Measurements from ENCODE around the gene RAB30. TPM values are rescaled to one million over a fixed set of nuclear protein-coding genes. Genes with fewer than 3 reads are reported as not detected.

RAB30 gene
- total RNA-seq, 4 donors from 2014 or later: 29.8 to 57.1 (median 33.9) TPM

GRCh38 chr11:82937554-82937953, 134.1 kb downstream of the RAB30 start:
- in situ Hi-C loops (cut with MboI; ENCODE audit: low sequenced_read_pairs in 4 of 4): no loop called here
- TF ChIP-seq CTCF (IDR thresholded peaks at IDR 0.05 in 4 of 5, conservative IDR thresholded peaks at IDR 0.05 in 1 of 5) (no peak), POLR2A (IDR thresholded peaks at IDR 0.05) (no peak)
- ATAC-seq: no peak

DNA sequence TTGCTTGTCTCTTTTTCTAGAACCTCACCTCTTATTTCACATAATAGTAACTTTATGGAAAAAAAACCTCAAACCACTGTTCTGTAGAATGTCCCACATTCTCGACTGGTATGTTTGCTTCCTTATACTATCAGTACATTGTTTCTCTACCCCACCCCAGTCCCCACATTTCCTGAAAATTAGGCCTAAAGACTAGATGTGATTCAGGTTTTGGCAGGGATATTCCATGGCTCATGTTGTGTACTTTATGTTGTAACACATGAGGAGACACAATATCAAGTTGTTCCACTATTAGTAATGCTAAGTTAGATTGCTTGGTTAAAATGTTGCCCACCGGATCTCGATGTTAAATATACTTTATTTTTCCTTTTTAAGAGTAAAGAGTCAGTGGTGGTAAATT, 135.4 kb downstream of the RAB30 start:
- Histone ChIP-seq H3K36me3 (no peaks in the 10 kb centered on the region), H3K27ac (no peak overlapping the region), H3K27me3 (no peaks in the 10 kb centered on the region), H3K9me3 (no peaks in the 10 kb centered on the region), H3K4me1 (no peaks in the 10 kb centered on the region), H3K4me3 (no peak overlapping the region)
- in situ Hi-C loops (cut with MboI; ENCODE audit: low sequenced_read_pairs in 4 of 4) (no loop called here), intact Hi-C loops (cut with DNase I; ENCODE audit: low total_unique reads) (no loop called here)
- ATAC-seq (no peak), DNase-seq (no peak)
- TF ChIP-seq CTCF (IDR thresholded peaks at IDR 0.05 in 4 of 5, conservative IDR thresholded peaks at IDR 0.05 in 1 of 5) (no peak), POLR2A (IDR thresholded peaks at IDR 0.05) (no peak)

More at GRCh38 chr11:82937554-82937953, 134.1 kb downstream of the RAB30 start:
- no peak overlapping the region for H3K27ac ChIP-seq
- H3K27me3 ChIP-seq: no peaks in the 10 kb centered on the region
- DNase-seq: no peak
- no peaks in the 10 kb centered on the region for H3K4me1 ChIP-seq
- H3K36me3 ChIP-seq: no peaks in the 10 kb centered on the region
- intact Hi-C loops (cut with DNase I; ENCODE audit: low total_unique reads): no loop called here
- no peak overlapping the region for H3K4me3 ChIP-seq
- no peaks in the 10 kb centered on the region for H3K9me3 ChIP-seq

DNA sequence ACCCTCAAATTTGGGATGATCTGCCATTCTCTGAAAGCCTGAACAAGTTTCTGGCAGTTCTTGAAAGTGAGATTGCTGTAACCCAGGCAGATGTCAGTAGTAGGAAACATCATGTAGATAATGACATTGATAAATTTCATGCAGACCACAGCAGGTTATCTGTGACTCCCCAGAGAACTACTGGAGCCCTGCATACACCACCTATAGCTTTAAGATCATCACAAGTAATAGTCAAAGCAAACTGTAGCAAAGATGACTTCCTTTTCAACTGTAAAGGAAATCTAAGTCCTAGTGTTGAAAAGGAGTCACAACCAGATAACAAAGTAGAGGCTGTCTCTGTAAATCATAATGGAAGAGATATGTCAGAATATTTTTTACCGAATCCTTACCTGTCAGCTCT, 139.1 kb downstream of the RAB30 start:
- in situ Hi-C loops (cut with MboI; ENCODE audit: low sequenced_read_pairs in 4 of 4): no loop called here
- no peaks in the 10 kb centered on the region for H3K9me3 ChIP-seq
- intact Hi-C loops (cut with DNase I; ENCODE audit: low total_unique reads): loop anchor here (5.0 kb wide), 1 partner anchor 140 kb away; the partner anchor contains the start of gene RAB30
- no peaks in the 10 kb centered on the region for H3K4me1 ChIP-seq
- no peak for TF ChIP-seq POLR2A (IDR thresholded peaks at IDR 0.05)
- no peak for TF ChIP-seq CTCF (IDR thresholded peaks at IDR 0.05 in 4 of 5, conservative IDR thresholded peaks at IDR 0.05 in 1 of 5)
- H3K36me3 ChIP-seq: no peaks in the 10 kb centered on the region
- no peak overlapping the region for H3K4me3 ChIP-seq
- DNase-seq: no peak
- ATAC-seq: no peak
- H3K27ac ChIP-seq: no peak overlapping the region
- H3K27me3 ChIP-seq: no peaks in the 10 kb centered on the region

GRCh38 chr11:82930734-82931133, 141.0 kb downstream of the RAB30 start:
- Histone ChIP-seq H3K4me1 (no peaks in the 10 kb centered on the region), H3K27me3 (no peaks in the 10 kb centered on the region), H3K9me3 (no peaks in the 10 kb centered on the region), H3K27ac (no peak overlapping the region), H3K36me3 (no peaks in the 10 kb centered on the region), H3K4me3 (no peak overlapping the region)
- ATAC-seq (no peak), DNase-seq (no peak)
- intact Hi-C loops (cut with DNase I; ENCODE audit: low total_unique reads): loop anchor here (5.0 kb wide), 1 partner anchor 142 kb away; the partner anchor contains the start of gene RAB30
- in situ Hi-C loops (cut with MboI; ENCODE audit: low sequenced_read_pairs in 4 of 4): no loop called here
- TF ChIP-seq CTCF (IDR thresholded peaks at IDR 0.05 in 4 of 5, conservative IDR thresholded peaks at IDR 0.05 in 1 of 5) (no peak), POLR2A (IDR thresholded peaks at IDR 0.05) (no peak)

GRCh38 chr11:82930229-82930628, 141.5 kb downstream of the RAB30 start:
- Histone ChIP-seq H3K27me3 (no peaks in the 10 kb centered on the region), H3K4me3 (no peak overlapping the region), H3K36me3 (no peaks in the 10 kb centered on the region), H3K9me3 (no peaks in the 10 kb centered on the region), H3K4me1 (no peaks in the 10 kb centered on the region), H3K27ac (no peak overlapping the region)
- ATAC-seq (no peak), DNase-seq (no peak)
- in situ Hi-C loops (cut with MboI; ENCODE audit: low sequenced_read_pairs in 4 of 4) (no loop called here), intact Hi-C loops (cut with DNase I; ENCODE audit: low total_unique reads) (loop anchor here (5.0 kb wide), 1 partner anchor 142 kb away; the partner anchor contains the start of gene RAB30)
- TF ChIP-seq POLR2A (IDR thresholded peaks at IDR 0.05): no peak

Data from gastrocnemius medialis (tissue), 4 donors.